Sigmoid colon (tissue), 4 donors: ENCODE measurements around the gene BRMS1.

ENCODE experiments used
- CTCF ChIP-seq, 4 experiments: fragments of 450-650 bp in 3 of 4; fragments of 200-600 bp in 1 of 4; IDR thresholded peaks; one replicate each; pipeline ENCODE4 v1.5.1; 2016 to 2019; ENCODE audit warnings: antibody characterized with exemption in 4 of 4, mild to moderate bottlenecking in 3 of 4, moderate library complexity in 2 of 4
- POLR2A ChIP-seq, 2 donors: fragments of 450-650 bp; IDR thresholded peaks; one replicate each; pipeline ENCODE4 v1.6.1; 2016; ENCODE audit warnings: antibody characterized with exemption in 2 of 2, mild to moderate bottlenecking in 2 of 2, moderate library complexity in 2 of 2
- POLR2AphosphoS5 ChIP-seq, 4 donors: sonication (generic); formaldehyde crosslinking; IDR thresholded peaks; one replicate each; pipeline ENCODE4 v1.6.1; 2017; ENCODE audit warnings: antibody characterized with exemption in 4 of 4

- TF ChIP-seq POLR2A (IDR thresholded peaks at IDR 0.05) (peak in 1 of 2 donors; percentile 18), CTCF (IDR thresholded peaks at IDR 0.05) (no peak), POLR2AphosphoS5 (IDR thresholded peaks at IDR 0.05) (peak in 2 of 4 donors; percentile 27 to 48)
These were observed 2.7 kb upstream of the BRMS1 start, which contains the start of gene B4GAT1 for GRCh38 chr11:66347425-66348276.
